ENCODE results near the gene SVIL.
A peak's percentile ranks its signal among the peaks of the same experiment; 100 is the strongest.

GRCh38 chr10:29634764-29635625, at the start of gene SVIL:
- TF ChIP-seq YY1 (IDR thresholded peaks at IDR 0.05; ENCODE audit: insufficient read depth, insufficient read length), result peak; percentile 23
- no peak for TF ChIP-seq SUZ12 (IDR thresholded peaks at IDR 0.05; ENCODE audit: extremely low read depth, insufficient read depth, insufficient read length)
- no peak for TF ChIP-seq ZNF274 (IDR thresholded peaks at IDR 0.05; ENCODE audit: low read depth, low read length)
